Activated T-helper 1 cell treated with anti-CD3 and anti-CD28 coated beads, Interleukin-2, amount 50 U/mL, for 16 hours (primary cell): ENCODE measurements around the gene TMEM94.
"Not testable (repeated sequence)": the region's sequence is repeated elsewhere in the genome, so short reads cannot be mapped to it uniquely, and the experiment has no call there.

ENCODE experiments used
- DNase-seq, 2 donors: peaks; one replicate each; pipeline ENCODE4 v3.0.0-alpha.2; 2020; ENCODE audit warnings: low read depth in 1 of 2, low spot score in 1 of 2

Gene TMEM94

DNA sequence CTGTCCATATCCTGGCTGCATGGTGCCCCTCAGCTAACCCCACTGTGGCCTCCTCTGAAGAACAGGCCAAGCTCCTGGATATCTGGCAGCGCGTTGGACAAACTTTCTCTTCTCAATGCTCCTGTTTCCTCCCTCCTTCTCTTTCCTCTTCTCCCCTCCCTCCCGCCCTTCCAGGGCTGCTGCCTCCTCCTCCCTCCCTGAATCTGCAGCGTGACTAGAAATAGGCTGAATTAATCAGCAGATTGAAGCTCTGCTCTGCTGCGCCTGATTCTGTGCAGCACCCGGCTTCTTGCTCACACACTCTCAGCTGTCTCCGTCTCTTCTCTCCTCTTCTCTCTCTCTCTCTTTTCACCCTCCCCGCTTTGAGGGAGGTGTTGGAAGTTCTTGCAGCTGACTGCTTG, 19.8 kb downstream of the TMEM94 start:
- DNase-seq, result no peak

DNA sequence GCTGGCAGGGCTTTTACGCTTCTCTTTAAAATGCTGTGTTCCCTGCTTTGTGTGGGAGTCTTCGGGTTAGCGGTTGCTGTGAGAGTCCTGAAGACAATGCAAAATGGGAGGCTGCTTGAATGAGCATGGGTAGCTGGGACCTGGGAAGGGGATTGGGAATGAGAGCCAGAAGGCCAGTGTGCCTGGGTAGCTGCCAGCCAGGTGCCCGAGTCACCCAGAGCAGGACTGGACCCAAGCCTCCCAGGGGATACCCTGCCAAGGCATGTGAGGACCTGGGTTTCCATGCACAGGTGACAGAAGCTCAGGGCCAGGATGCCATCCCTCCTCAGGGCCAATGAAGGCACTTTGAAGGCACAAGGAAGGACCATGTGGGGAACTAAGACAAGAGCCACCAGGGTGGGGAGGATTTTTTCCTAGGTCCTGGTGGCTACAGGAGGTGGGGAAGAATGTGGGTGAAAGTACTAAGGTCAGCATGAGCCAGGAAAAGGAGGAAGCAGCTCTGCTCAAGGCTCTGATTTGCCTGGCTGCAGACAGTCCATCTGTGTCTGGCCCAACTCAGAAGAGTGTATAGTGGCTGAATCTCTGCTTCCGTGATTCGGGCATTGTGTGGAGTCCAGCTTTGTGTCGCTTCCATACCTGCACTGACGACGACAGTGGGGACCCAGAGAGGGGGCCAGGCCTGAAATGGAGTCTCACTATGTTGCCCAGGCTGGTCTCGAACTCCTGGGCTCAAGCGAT, 20.5 kb downstream of the TMEM94 start:
- DNase-seq, result no peak

- not testable (repeated sequence) for DNase-seq
These were observed 21.0 kb downstream of the TMEM94 start for GRCh38 chr17:75477490-75477862.

DNA sequence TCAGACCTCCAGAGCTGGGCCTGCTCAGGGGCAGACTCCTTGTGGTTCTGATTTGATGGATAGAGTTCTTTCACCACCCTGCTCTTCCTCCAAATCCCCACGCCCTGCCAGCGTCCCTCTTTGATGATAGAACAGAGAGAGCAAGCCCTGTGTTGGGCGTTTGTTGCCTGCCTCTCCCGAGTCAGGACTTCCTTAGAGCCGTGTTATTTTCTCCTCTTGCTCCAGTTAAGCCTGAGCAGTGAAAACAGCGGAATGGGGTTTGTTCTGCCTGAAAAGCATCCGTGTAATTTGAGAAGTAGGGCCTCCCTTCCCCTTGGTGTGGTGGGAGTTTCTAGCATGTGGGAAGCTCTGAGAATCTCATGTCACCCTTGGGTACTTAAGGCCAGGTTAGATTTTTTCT, 22.1 kb downstream of the TMEM94 start:
- DNase-seq, result no peak

GRCh38 chr17:75480281-75480680, 23.8 kb downstream of the TMEM94 start:
- no peak for DNase-seq

DNA sequence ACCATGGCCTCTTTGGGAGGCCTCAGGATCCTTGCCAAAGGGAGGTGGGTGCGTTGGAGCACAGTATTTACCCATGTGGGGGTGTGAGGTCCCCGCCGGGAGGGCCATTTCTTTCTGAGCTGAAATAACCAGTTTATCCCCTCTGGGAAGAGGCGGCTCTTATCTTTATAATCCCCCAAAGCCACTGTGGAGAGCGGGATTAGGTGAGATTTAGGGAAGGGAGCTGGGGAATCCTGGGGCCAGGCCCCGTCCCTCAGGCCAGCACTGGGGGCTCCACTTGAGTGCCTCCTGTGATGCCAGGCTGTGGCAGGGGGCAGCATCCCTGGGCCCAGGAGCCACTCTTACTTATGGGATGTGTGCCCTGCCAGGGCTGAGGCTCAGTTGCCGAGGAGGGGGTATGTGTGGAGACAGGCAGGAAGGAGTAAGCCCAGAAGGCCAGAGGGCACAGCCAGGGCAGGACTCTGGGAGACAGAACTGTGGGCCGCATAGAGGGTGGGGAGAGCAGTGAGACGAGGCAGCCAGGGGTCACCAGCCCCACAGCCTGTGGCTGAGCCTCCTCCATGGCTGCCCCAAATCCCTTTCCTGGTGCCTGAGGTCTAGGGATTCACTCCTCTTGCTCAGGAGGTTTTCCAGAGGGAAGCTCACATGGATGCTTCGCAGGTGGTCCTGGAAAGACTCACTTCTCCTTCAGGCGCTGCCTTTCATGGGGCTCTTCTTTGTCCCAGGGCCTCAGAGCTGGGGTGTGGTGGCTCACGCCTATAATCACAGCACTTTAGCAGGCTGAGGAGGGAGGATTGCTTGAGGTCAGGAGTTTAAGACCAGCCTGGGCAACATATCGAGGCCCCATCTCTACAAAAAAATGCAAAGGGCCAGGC, 25.0 kb downstream of the TMEM94 start:
- no peak for DNase-seq

DNA sequence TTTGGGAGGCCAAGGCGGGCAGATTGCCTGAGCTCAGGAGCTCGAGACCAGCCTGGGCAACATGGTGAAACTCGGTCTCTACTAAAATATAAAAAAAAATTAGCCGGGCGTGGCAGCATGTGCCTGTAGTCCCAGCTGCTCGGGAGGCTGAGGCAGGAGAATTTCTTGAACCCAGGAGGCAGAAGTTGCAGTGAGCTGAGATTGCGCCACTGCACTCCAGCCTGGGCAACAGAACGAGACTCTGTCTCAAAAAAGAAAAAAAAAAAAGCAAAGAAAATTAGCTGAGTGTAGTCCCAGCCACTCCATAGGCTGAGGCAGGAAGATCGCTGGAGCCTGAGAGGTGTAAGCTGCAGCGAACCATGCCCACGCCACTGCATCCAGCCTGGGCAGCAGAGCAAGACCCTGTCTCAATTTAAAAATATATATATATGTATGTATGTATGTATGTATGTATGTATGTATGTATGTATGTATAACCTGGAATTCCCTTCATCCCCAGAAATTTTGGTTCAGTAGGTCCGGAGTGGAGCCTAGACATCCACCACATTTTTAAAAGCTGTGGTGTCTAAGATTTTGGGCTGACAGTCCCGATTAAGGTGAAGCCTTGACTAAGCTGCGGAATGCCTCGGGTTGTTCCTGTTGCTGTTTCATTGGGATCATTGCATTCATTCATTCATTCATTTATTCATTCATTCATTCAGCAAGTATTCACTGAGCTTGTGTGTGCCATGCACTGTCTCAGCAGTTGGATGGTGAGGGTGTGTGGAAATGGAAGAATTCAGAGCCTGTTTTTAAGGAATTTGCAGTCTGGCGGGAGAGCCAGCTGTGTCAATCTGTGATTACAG, 25.9 kb downstream of the TMEM94 start:
- DNase-seq, result no peak

DNA sequence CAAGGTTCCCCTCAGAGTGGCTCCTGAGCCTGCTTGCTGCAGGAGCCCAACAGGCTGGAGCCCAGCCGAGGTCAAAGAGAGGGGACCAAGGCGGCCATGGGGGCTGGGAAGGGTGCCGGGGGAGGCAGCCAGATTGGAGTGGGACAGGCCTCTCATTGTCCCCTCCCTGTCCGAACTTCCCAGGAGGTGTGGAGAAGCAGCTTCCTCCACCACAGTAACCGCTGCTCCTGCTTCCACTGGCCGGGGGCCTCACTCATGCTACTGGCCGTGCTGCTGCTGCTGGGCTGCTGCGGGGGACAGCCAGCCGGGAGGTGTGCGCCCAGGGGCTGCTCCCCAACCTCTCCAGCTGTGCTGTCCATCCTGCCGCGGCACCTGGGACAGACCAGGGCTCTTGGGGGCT, 29.3 kb downstream of the TMEM94 start:
- no peak for DNase-seq

DNA sequence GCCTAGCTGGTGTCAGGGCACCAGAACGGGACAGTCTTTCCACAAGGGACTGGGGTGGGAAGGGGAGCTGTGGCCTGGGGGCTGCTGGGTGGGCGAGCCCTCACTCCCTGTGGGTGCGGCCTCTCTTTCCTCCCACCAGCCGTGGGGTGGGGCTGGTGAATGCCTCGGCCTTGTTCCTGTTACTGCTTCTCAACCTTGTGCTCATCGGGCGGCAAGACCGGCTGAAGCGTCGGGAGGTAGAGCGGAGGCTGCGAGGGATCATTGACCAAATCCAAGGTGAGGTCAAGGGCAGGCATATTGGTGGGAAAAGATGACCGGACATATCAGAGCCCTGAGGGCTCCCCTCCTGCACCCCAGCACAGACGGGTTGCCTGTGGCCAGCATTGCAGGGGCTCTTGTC, 29.7 kb downstream of the TMEM94 start:
- no peak for DNase-seq

DNA sequence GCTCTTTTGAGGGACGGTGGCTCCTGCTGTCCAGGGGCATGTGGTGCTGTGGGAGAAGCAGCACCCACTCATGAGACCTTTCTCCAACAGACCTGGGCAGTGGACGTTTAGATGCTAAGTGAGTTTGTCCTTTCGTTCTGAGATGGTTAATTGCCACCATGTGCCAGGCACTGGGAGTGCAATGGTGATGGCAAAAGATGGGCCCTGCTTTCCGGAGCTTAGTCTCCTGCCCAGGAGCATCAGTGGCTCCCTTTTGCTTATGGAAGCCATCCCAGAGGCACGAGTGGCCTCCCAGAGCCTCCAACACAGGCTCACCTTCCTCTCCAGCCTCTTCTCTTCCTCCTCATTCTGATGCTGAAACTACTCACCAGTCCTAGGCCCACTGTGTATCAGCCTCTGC, 30.5 kb downstream of the TMEM94 start:
- no peak for DNase-seq

DNA sequence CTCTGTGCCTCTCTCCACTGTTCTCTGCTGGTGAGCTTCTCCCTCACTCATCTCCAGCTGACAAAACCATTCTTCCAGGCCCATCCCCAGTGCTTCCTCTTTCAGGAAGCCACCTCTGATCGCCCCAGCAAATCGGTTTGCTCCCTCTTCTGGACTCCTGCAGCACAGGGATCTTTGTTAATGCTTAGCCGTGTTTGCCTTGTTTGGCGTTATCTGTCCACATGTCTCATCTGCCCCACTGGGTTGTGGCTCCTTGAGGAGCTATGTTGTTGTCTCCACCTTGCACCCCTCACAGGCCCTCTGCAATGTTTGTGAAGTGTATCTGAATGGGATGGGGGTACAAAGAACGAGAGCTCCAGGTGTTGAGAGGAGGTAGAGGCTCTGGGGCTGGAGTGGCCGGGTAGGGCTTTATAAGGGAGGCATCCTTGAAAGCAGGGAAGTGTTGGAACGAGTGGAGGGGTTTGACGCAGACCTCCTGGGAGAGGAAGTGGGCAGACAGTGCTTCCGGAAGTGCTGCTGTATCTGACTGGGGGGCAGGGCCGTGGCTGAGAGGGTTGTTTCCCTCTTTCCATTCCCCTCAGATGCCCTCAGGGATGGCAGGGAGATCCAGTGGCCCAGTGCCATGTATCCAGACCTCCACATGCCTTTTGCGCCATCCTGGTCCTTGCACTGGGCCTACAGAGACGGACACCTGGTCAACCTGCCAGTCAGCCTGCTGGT, 31.1 kb downstream of the TMEM94 start:
- peak in 1 of 2 donors; percentile 11 for DNase-seq

DNA sequence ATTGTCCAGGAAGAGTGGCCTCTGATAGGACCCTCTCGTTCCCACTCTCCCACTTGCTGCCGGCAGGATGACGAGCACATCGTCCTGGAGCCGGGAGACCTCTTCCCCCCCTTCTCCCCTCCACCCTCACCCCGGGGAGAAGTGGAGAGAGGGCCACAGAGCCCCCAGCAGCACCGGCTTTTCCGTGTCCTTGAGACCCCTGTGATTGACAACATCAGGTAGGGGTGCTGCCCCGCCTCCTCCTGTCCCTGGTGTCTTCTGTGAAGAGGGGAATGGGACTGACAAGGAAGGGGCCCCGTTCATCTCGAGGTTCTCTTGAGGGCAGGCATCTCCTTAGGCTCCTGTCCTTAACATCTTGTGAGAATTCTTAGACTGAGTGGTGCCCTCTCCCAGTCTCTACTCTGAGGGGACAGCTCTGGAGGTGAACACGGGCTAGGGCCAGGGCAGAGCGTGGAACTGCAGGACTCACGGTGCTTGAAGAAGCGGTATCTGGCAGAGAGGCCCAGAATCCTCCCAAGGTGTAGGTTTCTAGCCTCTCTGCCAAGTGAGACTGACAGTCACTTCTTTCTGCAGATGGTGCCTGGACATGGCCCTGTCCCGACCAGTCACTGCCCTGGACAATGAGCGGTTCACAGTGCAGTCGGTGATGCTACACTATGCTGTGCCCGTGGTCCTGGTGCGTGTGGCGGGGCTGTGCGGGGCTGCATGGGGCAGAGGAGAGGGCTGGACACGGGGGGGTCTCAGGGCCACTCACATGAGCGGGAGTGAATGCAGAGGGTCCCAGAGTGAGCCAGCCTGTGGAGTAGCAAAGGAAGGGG, 32.5 kb downstream of the TMEM94 start:
- no peak for DNase-seq

- no peak for DNase-seq
These were observed 33.1 kb downstream of the TMEM94 start for GRCh38 chr17:75489511-75489955.

DNA sequence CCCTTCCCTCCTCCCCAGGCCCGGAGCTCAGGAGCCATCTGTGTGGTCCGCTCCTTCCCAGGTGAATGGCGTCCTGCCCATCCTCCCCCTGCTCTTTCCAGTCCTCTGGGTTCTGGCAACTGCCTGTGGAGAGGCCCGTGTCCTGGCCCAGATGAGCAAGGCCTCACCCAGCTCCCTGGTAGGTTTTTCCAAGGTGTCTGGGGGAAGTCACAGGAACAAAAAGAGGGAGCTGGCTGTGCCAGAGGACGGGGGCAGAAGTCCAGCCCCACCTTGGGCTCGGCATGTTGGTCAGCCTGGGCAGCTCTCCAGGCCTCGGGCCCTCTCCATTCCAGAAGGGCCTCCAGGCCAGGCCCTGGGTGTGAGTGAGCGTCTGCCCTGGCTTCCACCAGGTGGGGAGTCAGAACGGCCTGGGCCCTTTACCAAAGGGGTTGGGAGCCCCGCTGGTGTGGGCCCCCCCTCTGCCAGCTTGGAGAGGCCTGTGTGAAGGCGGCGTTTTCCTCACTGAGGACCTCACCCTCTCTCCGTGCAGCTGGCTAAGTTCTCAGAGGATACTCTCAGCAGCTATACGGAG, 33.8 kb downstream of the TMEM94 start:
- DNase-seq, result no peak

DNA sequence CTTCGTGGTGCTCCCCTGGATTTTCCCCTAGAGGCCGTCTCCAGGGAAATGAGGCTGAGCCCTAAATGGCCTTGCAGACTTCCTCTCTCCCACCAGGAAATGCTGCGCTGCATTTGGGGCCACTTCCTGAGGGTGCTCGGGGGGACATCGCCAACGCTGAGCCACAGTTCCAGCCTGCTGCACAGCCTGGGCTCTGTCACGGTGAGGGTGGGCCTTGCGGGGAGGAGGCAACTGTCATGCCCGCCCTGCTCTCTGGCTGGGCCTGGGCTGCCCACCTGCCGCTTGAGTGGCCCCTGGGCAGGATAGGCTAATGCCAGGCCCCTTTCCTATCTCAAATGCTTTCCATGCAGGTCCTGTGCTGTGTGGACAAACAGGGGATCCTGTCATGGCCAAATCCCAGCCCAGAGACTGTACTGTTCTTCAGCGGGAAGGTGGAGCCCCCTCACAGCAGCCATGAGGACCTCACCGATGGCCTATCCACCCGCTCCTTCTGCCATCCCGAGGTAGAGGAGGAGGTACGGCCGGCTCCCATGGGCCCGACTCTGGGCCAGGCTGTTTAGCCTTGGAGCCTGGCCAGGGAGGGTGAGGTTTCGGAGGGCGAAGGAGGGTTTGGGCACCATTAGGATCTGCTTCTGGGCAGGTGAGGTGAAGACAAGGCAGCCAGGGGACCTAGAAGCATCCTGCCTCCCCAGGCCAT, 34.7 kb downstream of the TMEM94 start:
- no peak for DNase-seq

- DNase-seq, result no peak
These were observed 35.2 kb downstream of the TMEM94 start for GRCh38 chr17:75491680-75492079.

DNA sequence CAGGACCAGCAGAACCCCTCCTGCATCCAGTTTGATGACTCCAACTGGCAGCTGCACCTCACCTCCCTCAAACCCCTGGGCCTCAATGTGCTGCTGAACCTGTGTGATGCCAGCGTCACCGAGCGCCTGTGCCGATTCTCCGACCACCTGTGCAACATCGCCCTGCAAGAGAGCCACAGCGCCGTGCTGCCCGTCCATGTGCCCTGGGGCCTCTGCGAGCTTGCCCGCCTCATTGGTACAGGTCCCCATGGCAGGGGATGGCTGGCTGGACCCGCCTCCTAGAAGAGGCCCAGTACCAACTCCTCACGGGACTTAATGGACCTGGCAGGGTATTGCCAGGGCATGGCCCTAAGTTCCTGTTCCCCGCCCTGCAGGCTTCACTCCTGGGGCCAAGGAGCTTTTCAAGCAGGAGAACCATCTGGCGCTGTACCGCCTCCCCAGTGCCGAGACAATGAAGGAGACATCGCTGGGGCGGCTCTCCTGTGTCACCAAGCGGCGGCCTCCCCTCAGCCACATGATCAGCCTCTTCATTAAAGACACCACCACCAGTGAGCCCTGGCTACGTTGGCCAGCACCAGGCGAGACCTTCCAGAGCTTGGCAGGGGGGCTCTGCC, 36.2 kb downstream of the TMEM94 start:
- DNase-seq, result no peak

DNA sequence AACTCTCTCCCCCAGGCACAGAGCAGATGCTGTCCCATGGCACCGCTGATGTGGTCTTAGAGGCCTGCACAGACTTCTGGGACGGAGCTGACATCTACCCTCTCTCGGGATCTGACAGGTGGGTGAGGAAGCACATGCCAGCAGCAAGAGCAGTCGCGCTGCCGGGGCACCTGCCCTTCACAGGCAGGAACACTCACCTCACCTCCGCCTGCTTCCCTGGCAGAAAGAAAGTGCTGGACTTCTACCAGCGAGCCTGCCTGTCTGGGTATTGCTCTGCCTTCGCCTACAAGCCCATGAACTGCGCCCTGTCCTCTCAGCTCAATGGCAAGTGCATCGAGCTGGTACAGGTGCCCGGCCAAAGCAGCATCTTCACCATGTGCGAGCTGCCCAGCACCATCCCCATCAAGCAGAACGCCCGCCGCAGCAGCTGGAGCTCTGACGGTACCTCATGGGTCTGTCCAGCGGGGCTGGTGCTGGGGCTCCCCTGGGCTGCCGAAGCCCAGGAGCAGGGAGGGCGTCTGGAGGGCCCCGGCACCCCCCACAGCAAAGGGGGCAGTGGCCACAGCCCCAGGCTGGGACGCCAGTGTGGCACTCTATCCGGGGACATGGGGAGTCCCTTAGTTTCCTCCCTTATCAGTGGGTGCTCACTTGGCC, 37.2 kb downstream of the TMEM94 start:
- no peak for DNase-seq
